K562 (cell line): Measurements from ENCODE around the gene SCAMP5. TPM values are rescaled to one million over a fixed set of nuclear protein-coding genes. Genes with fewer than 3 reads are reported as not detected.

Source experiments
- GATA2 ChIP-seq: sonication (generic); formaldehyde crosslinking; IDR thresholded peaks from 2 replicates; pipeline ENCODE4 v1.4.0; 2020; ENCODE audit warnings: mild to moderate bottlenecking, missing genetic modification reagents
- GTF2E2 ChIP-seq: fragments of 200-800 bp; sonication (Bioruptor generic); IDR thresholded peaks from 2 replicates; pipeline ENCODE4 v1.6.1; 2016; ENCODE audit warnings: missing genetic modification characterization, missing compliant biosample characterization
- HDAC8 ChIP-seq: fragments of 450-650 bp; IDR thresholded peaks from 2 replicates; pipeline ENCODE4 v1.6.1; 2016; ENCODE audit warnings: mild to moderate bottlenecking, missing genetic modification characterization, moderate library complexity, missing compliant biosample characterization
- MYC ChIP-seq, 2 experiments: fragments of 250-450 bp in 1 of 2; sonication (Bioruptor Pico) in 1 of 2; IDR thresholded peaks; 2 replicates each; pipeline versions ENCODE4 v1.5.1 to v1.6.1; 2012 to 2021; ENCODE audit warnings: low read depth in 2 of 2, borderline replicate concordance in 1 of 2, improper control_type of control experiment in 1 of 2, low read length in 1 of 2, mild to moderate bottlenecking in 1 of 2, moderate library complexity in 1 of 2
- NFIC ChIP-seq: fragments of 450-650 bp; IDR thresholded peaks from 2 replicates; pipeline ENCODE4 v1.6.1; 2017; ENCODE audit warnings: mild to moderate bottlenecking, inconsistent platforms
- NR2F6 ChIP-seq: fragments of 450-650 bp; formaldehyde crosslinking; IDR thresholded peaks from 2 replicates; pipeline ENCODE4 v1.4.0; 2020; ENCODE audit warnings: mild to moderate bottlenecking
- TEAD1 ChIP-seq, 2 experiments: fragments of 450-650 bp in 1 of 2; sonication (generic) in 1 of 2; formaldehyde crosslinking; IDR thresholded peaks; 2 replicates each; pipeline versions ENCODE4 v1.4.0 to v1.8.0; 2020 to 2022; ENCODE audit warnings: mild to moderate bottlenecking in 2 of 2, missing genetic modification reagents in 1 of 2
- U2AF1 ChIP-seq: fragments of 200-400 bp; formaldehyde crosslinking; optimal IDR thresholded peaks from 2 replicates; pipeline ENCODE3; 2017; ENCODE audit warnings: mild to moderate bottlenecking, low read depth, low read length, moderate library complexity
- polyA plus RNA-seq, 8 experiments: library from polyadenylated mRNA; depleted of rRNA in 4 of 8; stranded (reverse) in 5 of 8; unstranded in 3 of 8; fragments of >200 nt; fragmentation: Nextera tagmentation in 2 of 8; fragmentation: Illumina TruSeq in 1 of 8; extraction: Ambion mirVana in 2 of 8; extraction: Trizol in 1 of 8; gene quantifications; 2 replicates each; pipeline versions ENCODE4 v1.2.1 to v1.2.3, GENCODE V29; 2011 to 2014; ENCODE audit warnings: inconsistent platforms in 1 of 8, missing spikeins in 1 of 8
- total RNA-seq, 7 experiments: library from RNA; depleted of rRNA in 6 of 7; stranded (reverse); fragments of >200 nt in 6 of 7; fragmentation: Illumina TruSeq in 2 of 7; extraction: Trizol in 2 of 7; gene quantifications; 2 replicates each; pipeline versions ENCODE4 v1.2.1 to v1.2.3, GENCODE V29; 2011 to 2021; ENCODE audit warnings: low replicate concordance in 1 of 7
- TF ChIP-seq, protein P1 (sequence below), 2 experiments: IDR thresholded peaks; 2 replicates each; pipeline ENCODE4 v1.6.1; 2011; ENCODE audit warnings: borderline replicate concordance in 1 of 2, control low read depth in 1 of 2, low read depth in 1 of 2, low read length in 1 of 2, mild to moderate bottlenecking in 1 of 2, mixed read lengths in 1 of 2, moderate library complexity in 1 of 2; ENCODE audit not compliant: insufficient read depth in 1 of 2, insufficient read length in 1 of 2, poor library complexity in 1 of 2, severe bottlenecking in 1 of 2; ENCODE audit errors: extremely low read depth in 1 of 2
- TF ChIP-seq, protein P2 (sequence below): fragments of 250-450 bp; sonication (Bioruptor Pico); IDR thresholded peaks from 2 replicates; pipeline ENCODE4 v1.4.0; 2020
- TF ChIP-seq, protein P3 (sequence below): sonication (generic); formaldehyde crosslinking; IDR thresholded peaks from 2 replicates; pipeline ENCODE4 v1.9.0; 2022; ENCODE audit warnings: mild to moderate bottlenecking, missing genetic modification reagents
- TF ChIP-seq, protein P4 (sequence below): fragments of 150-350 bp; conservative IDR thresholded peaks from 2 replicates; pipeline ENCODE4 v1.6.1; 2014; ENCODE audit warnings: low read length
- TF ChIP-seq, protein P5 (sequence below): fragments of 250-450 bp; sonication (Bioruptor Pico); IDR thresholded peaks from 2 replicates; pipeline ENCODE4 v1.4.0; 2020; ENCODE audit warnings: mild to moderate bottlenecking

Gene SCAMP5
- total and polyA plus RNA-seq, 9 of the 15 experiments (the other 6 are each of a cell fraction or from before 2014, with no cell fraction given), result 0.09 to 0.29 (median 0.19) TPM; not detected in 5

DNA sequence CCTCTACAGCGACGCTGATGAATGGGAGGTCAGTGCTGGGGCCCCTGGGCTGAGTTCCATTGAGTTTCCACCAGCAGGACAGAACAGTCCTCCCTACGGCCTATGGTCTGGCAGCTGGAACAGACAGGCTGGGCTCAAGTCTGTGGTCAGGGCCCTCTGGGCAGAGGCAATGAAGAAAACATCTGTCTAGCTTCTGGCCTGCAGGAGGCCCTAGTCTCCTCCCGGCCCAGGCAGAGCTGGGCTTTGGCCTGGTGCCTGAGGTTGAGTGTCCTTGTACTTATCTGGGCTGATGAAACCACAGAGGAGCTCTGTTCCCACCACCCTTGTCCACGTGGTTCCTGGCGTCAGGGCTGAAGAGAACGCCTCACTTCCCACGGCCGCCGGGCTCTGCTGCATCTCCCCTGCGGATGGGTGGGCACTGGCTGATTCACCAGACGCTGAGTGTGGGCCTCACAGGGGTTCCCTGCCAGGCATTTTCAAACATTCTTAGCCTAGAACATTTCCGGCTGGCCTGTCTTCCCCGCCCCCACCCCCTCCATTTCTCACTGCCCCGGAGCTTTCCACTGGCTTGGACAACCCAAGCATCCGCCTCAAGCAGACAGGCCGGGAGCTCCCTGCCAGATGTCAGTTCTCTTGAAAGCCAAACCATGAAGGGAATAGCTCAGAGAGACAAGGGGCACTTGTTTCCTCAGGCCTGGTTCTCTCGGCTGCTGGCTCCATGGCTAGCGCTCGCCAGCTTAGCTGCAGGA, 48.3 kb downstream of the SCAMP5 start (continued):
- TF ChIP-seq, protein P1, sequence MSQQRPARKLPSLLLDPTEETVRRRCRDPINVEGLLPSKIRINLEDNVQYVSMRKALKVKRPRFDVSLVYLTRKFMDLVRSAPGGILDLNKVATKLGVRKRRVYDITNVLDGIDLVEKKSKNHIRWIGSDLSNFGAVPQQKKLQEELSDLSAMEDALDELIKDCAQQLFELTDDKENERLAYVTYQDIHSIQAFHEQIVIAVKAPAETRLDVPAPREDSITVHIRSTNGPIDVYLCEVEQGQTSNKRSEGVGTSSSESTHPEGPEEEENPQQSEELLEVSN (IDR thresholded peaks at IDR 0.05; ENCODE audit: borderline replicate concordance in 1 of 2, extremely low read depth in 1 of 2, insufficient read depth in 1 of 2, insufficient read length in 1 of 2, low read depth in 1 of 2, low read length in 1 of 2, poor library complexity in 1 of 2, severe bottlenecking in 1 of 2), result peak; percentile 97 to 98
- TF ChIP-seq MYC (IDR thresholded peaks at IDR 0.05; ENCODE audit: low read depth, low read length) (peak; percentile 99), MYC (CRISPR knock-in tag; IDR thresholded peaks at IDR 0.05; ENCODE audit: borderline replicate concordance, low read depth) (no peak), GTF2E2 (tag) (no peak), NFIC (peak; percentile 97), TEAD1 (CRISPR knock-in tag; IDR thresholded peaks at IDR 0.05) (peak in 1 of 2 experiments; percentile 59; a peak in 1 of 4 replicates), NR2F6 (CRISPR knock-in tag) (0 out of 2 replicates have a peak, but pooled peaks have one; percentile 42), GATA2 (CRISPR knock-in tag) (no peak), U2AF1 (no peak), HDAC8 (tag) (no peak)
- TF ChIP-seq, protein P2, sequence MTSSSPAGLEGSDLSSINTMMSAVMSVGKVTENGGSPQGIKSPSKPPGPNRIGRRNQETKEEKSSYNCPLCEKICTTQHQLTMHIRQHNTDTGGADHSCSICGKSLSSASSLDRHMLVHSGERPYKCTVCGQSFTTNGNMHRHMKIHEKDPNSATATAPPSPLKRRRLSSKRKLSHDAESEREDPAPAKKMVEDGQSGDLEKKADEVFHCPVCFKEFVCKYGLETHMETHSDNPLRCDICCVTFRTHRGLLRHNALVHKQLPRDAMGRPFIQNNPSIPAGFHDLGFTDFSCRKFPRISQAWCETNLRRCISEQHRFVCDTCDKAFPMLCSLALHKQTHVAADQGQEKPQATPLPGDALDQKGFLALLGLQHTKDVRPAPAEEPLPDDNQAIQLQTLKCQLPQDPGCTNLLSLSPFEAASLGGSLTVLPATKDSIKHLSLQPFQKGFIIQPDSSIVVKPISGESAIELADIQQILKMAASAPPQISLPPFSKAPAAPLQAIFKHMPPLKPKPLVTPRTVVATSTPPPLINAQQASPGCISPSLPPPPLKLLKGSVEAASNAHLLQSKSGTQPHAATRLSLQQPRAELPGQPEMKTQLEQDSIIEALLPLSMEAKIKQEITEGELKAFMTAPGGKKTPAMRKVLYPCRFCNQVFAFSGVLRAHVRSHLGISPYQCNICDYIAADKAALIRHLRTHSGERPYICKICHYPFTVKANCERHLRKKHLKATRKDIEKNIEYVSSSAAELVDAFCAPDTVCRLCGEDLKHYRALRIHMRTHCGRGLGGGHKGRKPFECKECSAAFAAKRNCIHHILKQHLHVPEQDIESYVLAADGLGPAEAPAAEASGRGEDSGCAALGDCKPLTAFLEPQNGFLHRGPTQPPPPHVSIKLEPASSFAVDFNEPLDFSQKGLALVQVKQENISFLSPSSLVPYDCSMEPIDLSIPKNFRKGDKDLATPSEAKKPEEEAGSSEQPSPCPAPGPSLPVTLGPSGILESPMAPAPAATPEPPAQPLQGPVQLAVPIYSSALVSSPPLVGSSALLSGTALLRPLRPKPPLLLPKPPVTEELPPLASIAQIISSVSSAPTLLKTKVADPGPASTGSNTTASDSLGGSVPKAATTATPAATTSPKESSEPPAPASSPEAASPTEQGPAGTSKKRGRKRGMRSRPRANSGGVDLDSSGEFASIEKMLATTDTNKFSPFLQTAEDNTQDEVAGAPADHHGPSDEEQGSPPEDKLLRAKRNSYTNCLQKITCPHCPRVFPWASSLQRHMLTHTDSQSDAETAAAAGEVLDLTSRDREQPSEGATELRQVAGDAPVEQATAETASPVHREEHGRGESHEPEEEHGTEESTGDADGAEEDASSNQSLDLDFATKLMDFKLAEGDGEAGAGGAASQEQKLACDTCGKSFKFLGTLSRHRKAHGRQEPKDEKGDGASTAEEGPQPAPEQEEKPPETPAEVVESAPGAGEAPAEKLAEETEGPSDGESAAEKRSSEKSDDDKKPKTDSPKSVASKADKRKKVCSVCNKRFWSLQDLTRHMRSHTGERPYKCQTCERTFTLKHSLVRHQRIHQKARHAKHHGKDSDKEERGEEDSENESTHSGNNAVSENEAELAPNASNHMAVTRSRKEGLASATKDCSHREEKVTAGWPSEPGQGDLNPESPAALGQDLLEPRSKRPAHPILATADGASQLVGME (CRISPR knock-in tag), result no peak; the same call in 1 of the 2 replicates
- TF ChIP-seq, protein P3, sequence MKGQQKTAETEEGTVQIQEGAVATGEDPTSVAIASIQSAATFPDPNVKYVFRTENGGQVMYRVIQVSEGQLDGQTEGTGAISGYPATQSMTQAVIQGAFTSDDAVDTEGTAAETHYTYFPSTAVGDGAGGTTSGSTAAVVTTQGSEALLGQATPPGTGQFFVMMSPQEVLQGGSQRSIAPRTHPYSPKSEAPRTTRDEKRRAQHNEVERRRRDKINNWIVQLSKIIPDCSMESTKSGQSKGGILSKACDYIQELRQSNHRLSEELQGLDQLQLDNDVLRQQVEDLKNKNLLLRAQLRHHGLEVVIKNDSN (CRISPR knock-in tag), result peak; percentile 92
- TF ChIP-seq, protein P4, sequence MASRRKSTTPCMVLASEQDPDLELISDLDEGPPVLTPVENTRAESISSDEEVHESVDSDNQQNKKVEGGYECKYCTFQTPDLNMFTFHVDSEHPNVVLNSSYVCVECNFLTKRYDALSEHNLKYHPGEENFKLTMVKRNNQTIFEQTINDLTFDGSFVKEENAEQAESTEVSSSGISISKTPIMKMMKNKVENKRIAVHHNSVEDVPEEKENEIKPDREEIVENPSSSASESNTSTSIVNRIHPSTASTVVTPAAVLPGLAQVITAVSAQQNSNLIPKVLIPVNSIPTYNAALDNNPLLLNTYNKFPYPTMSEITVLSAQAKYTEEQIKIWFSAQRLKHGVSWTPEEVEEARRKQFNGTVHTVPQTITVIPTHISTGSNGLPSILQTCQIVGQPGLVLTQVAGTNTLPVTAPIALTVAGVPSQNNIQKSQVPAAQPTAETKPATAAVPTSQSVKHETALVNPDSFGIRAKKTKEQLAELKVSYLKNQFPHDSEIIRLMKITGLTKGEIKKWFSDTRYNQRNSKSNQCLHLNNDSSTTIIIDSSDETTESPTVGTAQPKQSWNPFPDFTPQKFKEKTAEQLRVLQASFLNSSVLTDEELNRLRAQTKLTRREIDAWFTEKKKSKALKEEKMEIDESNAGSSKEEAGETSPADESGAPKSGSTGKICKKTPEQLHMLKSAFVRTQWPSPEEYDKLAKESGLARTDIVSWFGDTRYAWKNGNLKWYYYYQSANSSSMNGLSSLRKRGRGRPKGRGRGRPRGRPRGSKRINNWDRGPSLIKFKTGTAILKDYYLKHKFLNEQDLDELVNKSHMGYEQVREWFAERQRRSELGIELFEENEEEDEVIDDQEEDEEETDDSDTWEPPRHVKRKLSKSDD, result no peak
- TF ChIP-seq, protein P5, sequence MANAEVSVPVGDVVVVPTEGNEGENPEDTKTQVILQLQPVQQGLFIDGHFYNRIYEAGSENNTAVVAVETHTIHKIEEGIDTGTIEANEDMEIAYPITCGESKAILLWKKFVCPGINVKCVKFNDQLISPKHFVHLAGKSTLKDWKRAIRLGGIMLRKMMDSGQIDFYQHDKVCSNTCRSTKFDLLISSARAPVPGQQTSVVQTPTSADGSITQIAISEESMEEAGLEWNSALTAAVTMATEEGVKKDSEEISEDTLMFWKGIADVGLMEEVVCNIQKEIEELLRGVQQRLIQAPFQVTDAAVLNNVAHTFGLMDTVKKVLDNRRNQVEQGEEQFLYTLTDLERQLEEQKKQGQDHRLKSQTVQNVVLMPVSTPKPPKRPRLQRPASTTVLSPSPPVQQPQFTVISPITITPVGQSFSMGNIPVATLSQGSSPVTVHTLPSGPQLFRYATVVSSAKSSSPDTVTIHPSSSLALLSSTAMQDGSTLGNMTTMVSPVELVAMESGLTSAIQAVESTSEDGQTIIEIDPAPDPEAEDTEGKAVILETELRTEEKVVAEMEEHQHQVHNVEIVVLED (CRISPR knock-in tag), result no peak
